ENCODE data around the gene MORN1. TPM values are rescaled to one million over a fixed set of nuclear protein-coding genes. Genes with fewer than 3 reads are reported as not detected.

Gene MORN1
- total and polyA plus RNA-seq, 10 of the 15 experiments (the other 5 are each of a cell fraction or from before 2014, with no cell fraction given): 0.76 to 7.9 (median 5.5) TPM

DNA sequence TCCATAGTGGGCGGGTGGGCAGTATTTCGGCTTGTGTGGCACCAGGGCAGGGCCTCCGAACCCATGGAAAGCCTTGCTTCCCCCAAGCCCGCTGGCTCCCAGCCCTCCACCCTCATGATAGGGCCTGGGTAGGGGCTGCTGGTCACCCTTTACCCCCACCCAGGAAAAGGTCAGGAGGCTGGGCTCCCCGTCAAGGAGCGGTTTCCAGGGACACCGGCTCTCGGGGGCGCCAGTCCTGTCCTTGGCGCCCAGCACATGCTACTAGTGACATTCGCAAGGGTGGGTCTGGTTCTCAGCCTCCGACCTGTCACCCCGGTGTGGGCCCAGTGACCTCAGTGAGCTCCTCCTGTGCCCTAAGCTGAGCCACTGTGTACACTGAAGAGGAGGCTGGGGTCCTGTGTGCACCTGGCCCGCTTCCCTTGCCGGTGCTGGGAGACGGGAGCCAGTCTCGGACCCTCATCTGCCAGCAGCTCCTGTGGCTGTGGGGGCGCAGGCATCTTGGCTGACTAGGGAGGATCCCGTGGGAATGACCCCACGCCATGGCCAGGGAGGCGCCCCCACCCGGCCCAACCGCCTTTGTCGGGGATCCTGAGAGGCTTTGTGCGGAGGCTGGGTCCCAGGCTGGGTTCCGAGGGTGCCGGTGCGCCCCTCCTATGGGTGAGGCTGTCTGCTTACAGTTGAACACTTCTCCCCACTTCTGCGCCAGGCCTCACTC is 108.6 kb downstream of the MORN1 start (continued):
- TF ChIP-seq HCFC1 (IDR thresholded peaks at IDR 0.05; ENCODE audit: low read length) (no peak), MXI1 (IDR thresholded peaks at IDR 0.05; ENCODE audit: low read depth, low read length) (no peak)

DNA sequence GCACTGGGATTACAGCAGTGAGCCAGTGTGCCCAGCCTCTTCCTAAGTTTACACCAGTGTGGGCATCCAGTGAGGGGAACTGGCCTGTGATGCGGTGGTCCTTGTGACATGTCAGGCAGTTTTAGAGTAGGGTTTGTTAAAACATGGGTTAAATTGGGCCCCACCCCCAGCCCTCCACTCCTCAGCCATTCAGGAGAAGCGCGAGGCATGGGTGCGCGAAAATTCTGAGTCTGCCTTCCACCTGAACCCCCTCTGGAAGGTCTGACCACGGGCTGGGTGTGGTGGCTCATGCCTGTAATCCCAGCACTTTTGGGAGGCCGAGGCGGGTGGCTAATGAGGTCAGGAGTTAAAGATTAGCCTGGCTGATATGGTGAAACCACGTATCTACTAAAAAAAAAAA is 111.5 kb downstream of the MORN1 start:
- intact Hi-C loops (cut with micrococcal nuclease; ENCODE audit: unreplicated experiment): no loop called here
- DNase-seq (ENCODE audit: low read depth, low spot score): no peak
- no peak for ATAC-seq
- Histone ChIP-seq H3K9ac (ENCODE audit: control insufficient read depth, insufficient read depth, low read length) (no peak overlapping the region), H3K79me2 (ENCODE audit: control insufficient read depth, insufficient read depth, low read length) (no peaks in the 10 kb centered on the region), H3K36me3 (ENCODE audit: control insufficient read depth in 2 of 2, insufficient read depth in 2 of 2, low read length in 1 of 2) (peaks cover 0 to 9% of the 10 kb centered on the region in 2 experiments; a peak in 2 of 4 replicates), H3K4me1 (ENCODE audit: control insufficient read depth, insufficient read depth, low read length) (no peaks in the 10 kb centered on the region), H2AFZ (ENCODE audit: control insufficient read depth, low read depth, low read length) (no peak overlapping the region), H3K9me3 (replicated peaks; ENCODE audit: control insufficient read depth, insufficient read depth, low read length) (no peaks in the 10 kb centered on the region; the same call in 2 of the 3 replicates), H3K4me3 (no peak overlapping the region), H3K27me3 (replicated peaks in 1 of 2; ENCODE audit: control insufficient read depth in 2 of 2, insufficient read depth in 2 of 2, low read length in 1 of 2) (no peaks in the 10 kb centered on the region), H3K4me2 (ENCODE audit: control insufficient read depth, insufficient read depth) (no peak overlapping the region), H3K27ac (ENCODE audit: control insufficient read depth, insufficient read depth) (no peak overlapping the region), H4K20me1 (ENCODE audit: control insufficient read depth, insufficient read depth) (no peaks in the 10 kb centered on the region)
- RAD21 ChIA-PET (ENCODE audit: unreplicated experiment): no interaction called here
- 88% methylated on average over 9 of the region's 9 CpGs for WGBS (ENCODE audit: insufficient coverage, insufficient replicate concordance, low lambda C conversion rate, missing lambda C conversion rate)
- TF ChIP-seq, protein P1, sequence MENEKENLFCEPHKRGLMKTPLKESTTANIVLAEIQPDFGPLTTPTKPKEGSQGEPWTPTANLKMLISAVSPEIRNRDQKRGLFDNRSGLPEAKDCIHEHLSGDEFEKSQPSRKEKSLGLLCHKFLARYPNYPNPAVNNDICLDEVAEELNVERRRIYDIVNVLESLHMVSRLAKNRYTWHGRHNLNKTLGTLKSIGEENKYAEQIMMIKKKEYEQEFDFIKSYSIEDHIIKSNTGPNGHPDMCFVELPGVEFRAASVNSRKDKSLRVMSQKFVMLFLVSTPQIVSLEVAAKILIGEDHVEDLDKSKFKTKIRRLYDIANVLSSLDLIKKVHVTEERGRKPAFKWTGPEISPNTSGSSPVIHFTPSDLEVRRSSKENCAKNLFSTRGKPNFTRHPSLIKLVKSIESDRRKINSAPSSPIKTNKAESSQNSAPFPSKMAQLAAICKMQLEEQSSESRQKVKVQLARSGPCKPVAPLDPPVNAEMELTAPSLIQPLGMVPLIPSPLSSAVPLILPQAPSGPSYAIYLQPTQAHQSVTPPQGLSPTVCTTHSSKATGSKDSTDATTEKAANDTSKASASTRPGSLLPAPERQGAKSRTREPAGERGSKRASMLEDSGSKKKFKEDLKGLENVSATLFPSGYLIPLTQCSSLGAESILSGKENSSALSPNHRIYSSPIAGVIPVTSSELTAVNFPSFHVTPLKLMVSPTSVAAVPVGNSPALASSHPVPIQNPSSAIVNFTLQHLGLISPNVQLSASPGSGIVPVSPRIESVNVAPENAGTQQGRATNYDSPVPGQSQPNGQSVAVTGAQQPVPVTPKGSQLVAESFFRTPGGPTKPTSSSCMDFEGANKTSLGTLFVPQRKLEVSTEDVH (IDR thresholded peaks at IDR 0.05; ENCODE audit: low read depth, partially characterized antibody): no peak
- no peak for TF ChIP-seq PML (IDR thresholded peaks at IDR 0.05; ENCODE audit: low read length)
- no peak for TF ChIP-seq NFYB (IDR thresholded peaks at IDR 0.05; ENCODE audit: insufficient read depth, low read depth, low read length)
- no peak for TF ChIP-seq PAX8 (IDR thresholded peaks at IDR 0.05)
- no peak for TF ChIP-seq CREM (IDR thresholded peaks at IDR 0.05; ENCODE audit: low read depth)
- TF ChIP-seq ESRRA (IDR thresholded peaks at IDR 0.05; ENCODE audit: low read length): no peak
- POLR2A ChIA-PET: no interaction called here
- SMC1A ChIA-PET (ENCODE audit: uncharacterized antibody, unreplicated experiment): no interaction called here
- in situ Hi-C loops (cut with MboI): no loop called here
- no peak for FAIRE-seq
- CTCF ChIA-PET: no interaction called here
- BruUV-seq (replicated peaks): no TSS peak

Measured in GM12878 (cell line).